IMR-90 (cell line): ENCODE data around the gene F2RL1.

Experiments
- BHLHE40 ChIP-seq: fragments of 150-350 bp; IDR thresholded peaks from 2 replicates; pipeline ENCODE4 v1.6.1; 2016; ENCODE audit warnings: mild to moderate bottlenecking, low read depth, low read length
- CTCF ChIP-seq: conservative IDR thresholded peaks from 2 replicates; pipeline ENCODE4 v1.5.1; 2012; ENCODE audit warnings: mild to moderate bottlenecking, low read depth, low read length, improper control_type of control experiment
- FOS ChIP-seq: fragments of 150-350 bp; IDR thresholded peaks from 2 replicates; pipeline ENCODE4 v1.6.1; 2016; ENCODE audit warnings: low read depth, low read length
- MAZ ChIP-seq: IDR thresholded peaks from 2 replicates; pipeline ENCODE4 v1.6.1; 2012; ENCODE audit warnings: low read depth, mild to moderate bottlenecking, low read length, improper control_type of control experiment, moderate library complexity, borderline replicate concordance
- NFE2L2 ChIP-seq: fragments of 150-350 bp; IDR thresholded peaks from 2 replicates; pipeline ENCODE4 v1.6.1; 2016; ENCODE audit warnings: low read depth, mild to moderate bottlenecking, low read length
- POLR2A ChIP-seq: IDR thresholded peaks from 2 replicates; pipeline ENCODE4 v1.6.1; 2012; ENCODE audit warnings: mild to moderate bottlenecking, low read depth, low read length
- RFX5 ChIP-seq: IDR thresholded peaks from 2 replicates; pipeline ENCODE4 v1.8.0; 2012; ENCODE audit warnings: low read depth, mild to moderate bottlenecking, low read length, moderate library complexity

DNA sequence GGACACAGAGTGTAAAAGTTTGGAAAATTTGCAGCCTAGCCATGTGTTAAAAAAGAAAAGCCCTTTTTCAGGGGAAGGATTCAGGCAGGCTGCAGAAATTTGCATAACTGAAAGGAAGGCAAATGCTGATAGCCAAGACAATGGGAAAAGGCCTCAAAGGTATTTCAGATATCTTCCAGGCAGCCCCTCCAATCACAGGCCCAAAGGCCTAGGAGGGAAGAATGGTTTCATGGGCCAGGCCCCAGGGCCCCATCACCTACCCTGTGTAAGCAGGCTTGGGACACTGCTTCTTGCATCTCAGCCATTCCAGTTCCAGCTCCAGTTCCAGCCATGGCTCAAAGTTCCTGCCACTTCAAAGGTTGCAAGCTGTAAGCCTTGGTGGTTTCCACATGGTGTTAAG lies 35.8 kb downstream of the F2RL1 start:
- TF ChIP-seq CTCF (no peak), MAZ (no peak), POLR2A (no peak), RFX5 (no peak), NFE2L2 (no peak), BHLHE40 (no peak), FOS (no peak)
